Activated CD8-positive, alpha-beta memory T cell treated with anti-CD3 and anti-CD28 coated beads for 1 hour (primary cell): ENCODE measurements around the gene OBP2A.

Source experiments
- DNase-seq, 2 donors: peaks; one replicate each; pipeline ENCODE4 v3.0.0-alpha.2; 2020; ENCODE audit warnings: low read depth in 1 of 2; ENCODE audit errors: extremely low read depth in 1 of 2

OBP2A gene

GRCh38 chr9:135551031-135551430, 5.1 kb downstream of the OBP2A start:
- DNase-seq: no peak

- DNase-seq: no peak
These were observed 5.5 kb downstream of the OBP2A start for GRCh38 chr9:135551456-135551855.

- no peak for DNase-seq
These were observed 6.2 kb downstream of the OBP2A start for GRCh38 chr9:135552021-135552697.

GRCh38 chr9:135552698-135553171, 6.8 kb downstream of the OBP2A start:
- DNase-seq: no peak

- no peak for DNase-seq
These were observed 8.8 kb downstream of the OBP2A start for GRCh38 chr9:135554718-135555117.

GRCh38 chr9:135555203-135555602, 9.3 kb downstream of the OBP2A start:
- DNase-seq: no peak

GRCh38 chr9:135555910-135556309, 10.0 kb downstream of the OBP2A start:
- DNase-seq: no peak

GRCh38 chr9:135559606-135560005, 13.7 kb downstream of the OBP2A start:
- DNase-seq: no peak

- DNase-seq: no peak
These were observed 15.7 kb downstream of the OBP2A start, which contains the start of gene PAEP for GRCh38 chr9:135561391-135562234. Gene PAEP, plus strand, starts transcription at chr9:135561756.

- no peak for DNase-seq
These were observed 16.4 kb downstream of the OBP2A start for GRCh38 chr9:135562235-135562745.

GRCh38 chr9:135563039-135563476, 17.1 kb downstream of the OBP2A start:
- no peak for DNase-seq

- no peak for DNase-seq
These were observed 17.9 kb downstream of the OBP2A start for GRCh38 chr9:135563858-135564257.

GRCh38 chr9:135565141-135565628, 19.3 kb downstream of the OBP2A start:
- DNase-seq: no peak

GRCh38 chr9:135565636-135566035, 19.7 kb downstream of the OBP2A start:
- DNase-seq: no peak

- DNase-seq: no peak
These were observed 20.6 kb downstream of the OBP2A start for GRCh38 chr9:135566552-135566951.

- DNase-seq: no peak
These were observed 21.4 kb downstream of the OBP2A start for GRCh38 chr9:135567311-135567710.

GRCh38 chr9:135568026-135568425, 22.1 kb downstream of the OBP2A start:
- DNase-seq: no peak

- no peak for DNase-seq
These were observed 24.5 kb downstream of the OBP2A start for GRCh38 chr9:135570456-135570855.

- no peak for DNase-seq
These were observed 26.3 kb downstream of the OBP2A start for GRCh38 chr9:135572233-135572632.

- DNase-seq: no peak
These were observed 27.2 kb downstream of the OBP2A start for GRCh38 chr9:135573124-135573523.

GRCh38 chr9:135574331-135574730, 28.4 kb downstream of the OBP2A start:
- no peak for DNase-seq

GRCh38 chr9:135574943-135575342, 29.0 kb downstream of the OBP2A start:
- DNase-seq: no peak
